ENCODE data around the gene PPP1R12B. TPM values are rescaled to one million over a fixed set of nuclear protein-coding genes. Genes with fewer than 3 reads are reported as not detected.

Gene PPP1R12B
- total and polyA plus RNA-seq, 2 experiments from 2014 or later: 13.2 to 13.8 TPM

- TF ChIP-seq STAT1 (IDR thresholded peaks at IDR 0.05; ENCODE audit: unreplicated experiment) (no peak), JUNB (IDR thresholded peaks at IDR 0.05; ENCODE audit: unreplicated experiment) (no peak), EZH2phosphoT487 (IDR thresholded peaks at IDR 0.05; ENCODE audit: unreplicated experiment) (no peak), EZH2 (IDR thresholded peaks at IDR 0.05; ENCODE audit: low read depth, unreplicated experiment) (no peak)
Observed at GRCh38 chr1:202357506-202357905, 9.0 kb downstream of the PPP1R12B start (continued).

- H2AFZ ChIP-seq: no peak overlapping the region
- Mint-ChIP-seq H3K9me3 (peaks cover 8% of the 10 kb centered on the region; the same call in 2 of the 3 replicates), H3K27ac (peak overlapping the region; percentile 87), H3K4me1 (peaks cover 48% of the 10 kb centered on the region), H3K36me3 (ENCODE audit: low read depth) (peaks cover 15% of the 10 kb centered on the region; the same call in 2 of the 3 replicates), H3K4me3 (peak overlapping the region; percentile 55; the same call in 1 of the 3 replicates), H3K27me3 (ENCODE audit: insufficient read depth, low read depth, poor library complexity) (peaks cover 10% of the 10 kb centered on the region)
- no peaks in the 10 kb centered on the region for H3K27me3 ChIP-seq (ENCODE audit: insufficient read depth)
- H3K4me1 ChIP-seq (ENCODE audit: insufficient read depth): peaks cover 59% of the 10 kb centered on the region
- H3K4me3 ChIP-seq: peak overlapping the region; percentile 36
- peak; percentile 75; the same call in 1 of the 2 replicates for TF ChIP-seq ZNF462 (CRISPR knock-in tag; IDR thresholded peaks at IDR 0.05)
- no peak for TF ChIP-seq REST (IDR thresholded peaks at IDR 0.05; ENCODE audit: unreplicated experiment)
- TF ChIP-seq STAT1 (IDR thresholded peaks at IDR 0.05; ENCODE audit: unreplicated experiment): no peak
- TF ChIP-seq CREB1 (CRISPR knock-in tag; IDR thresholded peaks at IDR 0.05; ENCODE audit: low read depth): no peak
- no peak for DNase-seq (ENCODE audit: low spot score)
- no peaks in the 10 kb centered on the region for H3K9me2 ChIP-seq (ENCODE audit: insufficient read depth)
- peak overlapping the region; percentile 64 for H3K4me2 ChIP-seq
- H3K79me2 ChIP-seq (replicated peaks; ENCODE audit: insufficient read depth): peaks cover 59% of the 10 kb centered on the region
- ATAC-seq: peak; percentile 33
- H3K36me3 ChIP-seq (ENCODE audit: insufficient read depth): no peaks in the 10 kb centered on the region
- peak overlapping the region; percentile 81 for H3K27ac ChIP-seq (ENCODE audit: low read depth)
- H3F3A ChIP-seq (replicated peaks; ENCODE audit: low read depth): no peaks in the 10 kb centered on the region
- no peaks in the 10 kb centered on the region for H4K20me1 ChIP-seq (replicated peaks; ENCODE audit: insufficient read depth)
Observed at GRCh38 chr1:202361224-202361623, 12.7 kb downstream of the PPP1R12B start.
